H1 (cell line): ENCODE measurements around the gene SHROOM3.

Experiments used
- CREB1 ChIP-seq: IDR thresholded peaks from 2 replicates; pipeline ENCODE4 v1.6.1; 2012; ENCODE audit warnings: inconsistent platforms
- CTCF ChIP-seq, 3 experiments: IDR thresholded peaks; 1 replicate in 2 of 3; 2 replicates in 1 of 3; pipeline versions ENCODE4 v1.5.1 to v1.6.1; 2011; ENCODE audit warnings: low read length in 3 of 3, mild to moderate bottlenecking in 3 of 3, inconsistent platforms in 2 of 3, low read depth in 1 of 3, moderate library complexity in 1 of 3; ENCODE audit not compliant: insufficient read depth in 1 of 3; ENCODE audit errors: control extremely low read depth in 1 of 3
- EZH2 ChIP-seq: fragments of 200-600 bp; sonication (generic); IDR thresholded peaks from 2 replicates; pipeline ENCODE4 v1.7.1; 2012; ENCODE audit warnings: low read depth, mild to moderate bottlenecking, moderate library complexity, low read length, inconsistent platforms; ENCODE audit not compliant: severe bottlenecking
- SRF ChIP-seq: IDR thresholded peaks from 2 replicates; pipeline ENCODE4 v1.6.1; 2011; ENCODE audit warnings: mild to moderate bottlenecking, low read depth, low read length, moderate library complexity

GRCh38 chr4:76726176-76726575 lies 291.1 kb downstream of the SHROOM3 start:
- TF ChIP-seq CTCF (IDR thresholded peaks at IDR 0.05; ENCODE audit: control extremely low read depth in 1 of 3, insufficient read depth in 1 of 3, low read depth in 1 of 3, low read length in 3 of 3), result no peak
- no peak for TF ChIP-seq SRF
- TF ChIP-seq EZH2, result no peak
- TF ChIP-seq CREB1, result no peak
